ENCODE results near the gene GABRR1. TPM values are rescaled to one million over a fixed set of nuclear protein-coding genes. Genes with fewer than 3 reads are reported as not detected.

GABRR1 gene
- total and polyA plus RNA-seq, 2 donors (not counting 1 experiment from before 2014, with no cell fraction given): not detected

- no peaks in the 10 kb centered on the region for H3K36me3 ChIP-seq (ENCODE audit: control insufficient read depth, insufficient read depth, low read length)
- no peak overlapping the region for H3K4me2 ChIP-seq (ENCODE audit: extremely low read depth, insufficient read depth, low read length)
- no peak for DNase-seq (ENCODE audit: low read depth in 2 of 2)
- no peaks in the 10 kb centered on the region for H3K27me3 ChIP-seq (ENCODE audit: control insufficient read depth, insufficient read depth, low read length)
- no peak overlapping the region for H3K4me3 ChIP-seq (replicated peaks in 1 of 4; ENCODE audit: control extremely low read depth in 1 of 4, insufficient read depth in 1 of 4, low read depth in 3 of 4, low read length in 4 of 4)
- H3K27ac ChIP-seq (ENCODE audit: insufficient read depth, low read length): no peak overlapping the region
- no peaks in the 10 kb centered on the region for H3K9me3 ChIP-seq (ENCODE audit: control insufficient read depth, insufficient read depth, low read depth, low read length)
- TF ChIP-seq CTCF (conservative IDR thresholded peaks at IDR 0.05 in 1 of 2, IDR thresholded peaks at IDR 0.05 in 1 of 2; ENCODE audit: low read depth in 1 of 2, low read length in 2 of 2) (no peak), EZH2 (IDR thresholded peaks at IDR 0.05; ENCODE audit: low read length, missing control alignments) (no peak)
- no peaks in the 10 kb centered on the region for H3K79me2 ChIP-seq (ENCODE audit: control insufficient read depth, insufficient read depth, low read length)
- no peaks in the 10 kb centered on the region for H3K4me1 ChIP-seq (ENCODE audit: control insufficient read depth, extremely low read depth, insufficient read depth, low read length)
- H4K20me1 ChIP-seq (ENCODE audit: control insufficient read depth, extremely low read depth, insufficient read depth, low read length): no peaks in the 10 kb centered on the region
- no peak overlapping the region for H3K9ac ChIP-seq (ENCODE audit: insufficient read depth, low read length)
- no peak overlapping the region for H2AFZ ChIP-seq (ENCODE audit: low read length)
Observed at GRCh38 chr6:89212472-89212871, 4.7 kb downstream of the GABRR1 start.

GRCh38 chr6:89209457-89209856, 7.7 kb downstream of the GABRR1 start:
- Histone ChIP-seq H4K20me1 (ENCODE audit: control insufficient read depth, extremely low read depth, insufficient read depth, low read length) (no peaks in the 10 kb centered on the region), H3K4me2 (ENCODE audit: extremely low read depth, insufficient read depth, low read length) (no peak overlapping the region), H3K4me1 (ENCODE audit: control insufficient read depth, extremely low read depth, insufficient read depth, low read length) (no peaks in the 10 kb centered on the region), H3K4me3 (replicated peaks in 1 of 4; ENCODE audit: control extremely low read depth in 1 of 4, insufficient read depth in 1 of 4, low read depth in 3 of 4, low read length in 4 of 4) (no peak overlapping the region), H3K27ac (ENCODE audit: insufficient read depth, low read length) (no peak overlapping the region), H3K36me3 (ENCODE audit: control insufficient read depth, insufficient read depth, low read length) (no peaks in the 10 kb centered on the region), H3K79me2 (ENCODE audit: control insufficient read depth, insufficient read depth, low read length) (no peaks in the 10 kb centered on the region), H3K9me3 (ENCODE audit: control insufficient read depth, insufficient read depth, low read depth, low read length) (no peaks in the 10 kb centered on the region), H3K9ac (ENCODE audit: insufficient read depth, low read length) (no peak overlapping the region), H3K27me3 (ENCODE audit: control insufficient read depth, insufficient read depth, low read length) (no peaks in the 10 kb centered on the region), H2AFZ (ENCODE audit: low read length) (no peak overlapping the region)
- DNase-seq (ENCODE audit: low read depth in 2 of 2): no peak
- TF ChIP-seq EZH2 (IDR thresholded peaks at IDR 0.05; ENCODE audit: low read length, missing control alignments) (no peak), CTCF (conservative IDR thresholded peaks at IDR 0.05 in 1 of 2, IDR thresholded peaks at IDR 0.05 in 1 of 2; ENCODE audit: low read depth in 1 of 2, low read length in 2 of 2) (no peak)

- Histone ChIP-seq H3K9me3 (ENCODE audit: control insufficient read depth, insufficient read depth, low read depth, low read length) (no peaks in the 10 kb centered on the region), H3K4me1 (ENCODE audit: control insufficient read depth, extremely low read depth, insufficient read depth, low read length) (no peaks in the 10 kb centered on the region), H3K4me3 (replicated peaks in 1 of 4; ENCODE audit: control extremely low read depth in 1 of 4, insufficient read depth in 1 of 4, low read depth in 3 of 4, low read length in 4 of 4) (no peak overlapping the region), H3K79me2 (ENCODE audit: control insufficient read depth, insufficient read depth, low read length) (no peaks in the 10 kb centered on the region), H4K20me1 (ENCODE audit: control insufficient read depth, extremely low read depth, insufficient read depth, low read length) (no peaks in the 10 kb centered on the region), H3K27ac (ENCODE audit: insufficient read depth, low read length) (no peak overlapping the region), H3K27me3 (ENCODE audit: control insufficient read depth, insufficient read depth, low read length) (no peaks in the 10 kb centered on the region), H3K36me3 (ENCODE audit: control insufficient read depth, insufficient read depth, low read length) (no peaks in the 10 kb centered on the region), H3K9ac (ENCODE audit: insufficient read depth, low read length) (no peak overlapping the region), H2AFZ (ENCODE audit: low read length) (no peak overlapping the region), H3K4me2 (ENCODE audit: extremely low read depth, insufficient read depth, low read length) (no peak overlapping the region)
- no peak for TF ChIP-seq EZH2 (IDR thresholded peaks at IDR 0.05; ENCODE audit: low read length, missing control alignments)
- TF ChIP-seq CTCF (conservative IDR thresholded peaks at IDR 0.05 in 1 of 2, IDR thresholded peaks at IDR 0.05 in 1 of 2; ENCODE audit: low read depth in 1 of 2, low read length in 2 of 2): no peak
- DNase-seq (ENCODE audit: low read depth in 2 of 2): no peak
Observed at GRCh38 chr6:89208551-89208950, 8.6 kb downstream of the GABRR1 start.
